ENCODE measurements around the gene ECI2.

Gene ECI2, protein sequence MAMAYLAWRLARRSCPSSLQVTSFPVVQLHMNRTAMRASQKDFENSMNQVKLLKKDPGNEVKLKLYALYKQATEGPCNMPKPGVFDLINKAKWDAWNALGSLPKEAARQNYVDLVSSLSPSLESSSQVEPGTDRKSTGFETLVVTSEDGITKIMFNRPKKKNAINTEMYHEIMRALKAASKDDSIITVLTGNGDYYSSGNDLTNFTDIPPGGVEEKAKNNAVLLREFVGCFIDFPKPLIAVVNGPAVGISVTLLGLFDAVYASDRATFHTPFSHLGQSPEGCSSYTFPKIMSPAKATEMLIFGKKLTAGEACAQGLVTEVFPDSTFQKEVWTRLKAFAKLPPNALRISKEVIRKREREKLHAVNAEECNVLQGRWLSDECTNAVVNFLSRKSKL

GRCh38 chr6:4134841-4135664 lies at the start of gene ECI2:
ECI2 (minus strand) TSS chr6:4135575; CDS start chr6:4135560, 15 bp downstream.
- peak; percentile 64 for DNase-seq

GRCh38 chr6:4180652-4181255 lies 45.4 kb upstream of the ECI2 start:
- DNase-seq = no peak

DNA sequence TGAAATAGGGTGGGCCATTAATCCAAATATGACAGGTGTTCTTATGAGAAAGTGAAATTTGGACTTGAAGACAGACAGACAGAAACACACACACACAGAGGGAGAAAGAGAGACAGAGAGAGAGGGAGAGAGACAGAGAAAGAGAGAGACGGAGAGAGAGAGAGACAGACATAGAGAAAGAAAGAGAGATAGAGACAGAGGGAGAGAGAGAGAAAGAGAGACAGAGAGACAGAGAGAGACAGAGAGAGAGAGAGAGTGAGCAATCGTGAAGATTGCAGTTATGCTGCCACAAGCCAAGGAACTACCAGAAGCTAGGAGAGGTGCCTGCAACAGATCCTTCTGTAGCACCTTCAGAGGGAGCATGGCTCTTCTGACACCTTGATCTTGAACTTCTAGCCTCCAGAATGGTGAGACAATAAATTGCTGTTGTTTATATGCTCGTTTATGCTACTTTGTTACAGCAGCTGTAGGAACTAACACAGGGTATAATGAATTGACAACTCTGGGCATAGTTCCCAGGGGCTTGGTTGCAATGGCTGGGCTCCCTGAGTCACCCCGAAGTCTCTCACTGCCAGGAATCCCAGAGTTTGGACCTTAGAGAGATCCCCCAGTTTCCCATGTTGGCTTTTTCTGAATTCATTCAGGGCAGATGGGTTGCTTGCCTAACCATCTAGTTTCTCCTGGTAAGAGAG lies 44.7 kb upstream of the ECI2 start:
- DNase-seq = no peak

GRCh38 chr6:4178737-4179333 lies 43.5 kb upstream of the ECI2 start:
- DNase-seq = no peak

DNA sequence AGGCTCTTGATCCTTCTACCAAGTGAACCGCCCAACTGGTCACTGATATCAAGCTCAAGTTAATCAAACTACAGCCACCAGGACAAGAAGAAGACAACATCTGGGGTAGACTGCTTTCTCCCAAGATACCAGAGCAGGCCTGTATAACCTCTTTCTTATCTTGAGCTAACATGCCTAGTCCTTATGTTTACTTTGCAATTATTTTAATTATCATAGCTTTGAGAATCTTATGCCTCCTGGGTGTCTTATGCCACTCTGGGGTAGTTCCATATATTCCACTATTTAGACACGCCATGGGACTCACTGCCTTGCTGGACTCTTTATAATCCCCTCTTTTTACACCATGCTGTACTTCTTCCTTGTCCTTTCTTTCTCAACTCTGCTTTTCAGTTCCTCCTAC lies 41.5 kb upstream of the ECI2 start:
- DNase-seq = no peak

DNA sequence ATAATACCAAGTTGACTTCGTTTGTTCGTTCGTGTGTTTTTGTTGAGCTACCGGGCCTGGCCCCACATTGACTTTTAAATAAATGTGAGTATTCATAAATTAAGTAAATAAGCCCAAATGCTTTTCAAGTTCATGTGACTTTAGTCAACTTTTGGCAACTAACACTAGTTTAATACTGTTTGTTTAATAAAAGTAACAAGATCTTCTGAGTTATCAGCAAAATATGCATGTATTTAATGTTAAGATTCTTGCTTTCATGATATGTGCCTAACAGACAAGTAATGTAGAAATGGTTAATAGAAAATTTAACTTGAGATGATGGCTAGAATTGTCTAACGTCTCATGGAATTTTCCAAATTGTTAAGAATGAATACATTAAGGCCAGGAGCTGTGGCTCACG lies 38.7 kb upstream of the ECI2 start:
- DNase-seq = no peak

DNA sequence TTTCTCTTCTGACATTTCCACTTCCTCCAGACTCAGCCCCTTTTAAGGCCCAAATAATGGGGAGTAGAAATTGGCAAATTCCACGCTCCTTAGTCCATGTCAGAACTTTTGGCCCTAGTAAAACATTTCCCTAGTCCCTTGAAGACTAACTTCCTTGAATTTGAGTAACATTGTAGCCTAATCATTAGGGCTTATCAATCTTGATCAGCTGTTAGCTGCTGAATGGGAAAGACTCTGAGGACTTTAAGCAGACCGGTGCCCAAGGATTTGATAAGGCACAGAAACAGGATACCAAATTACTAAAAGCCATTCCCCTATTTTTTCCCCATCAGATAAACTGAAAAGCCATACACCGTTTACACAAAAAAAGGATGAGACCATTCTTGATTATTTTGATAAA lies 37.0 kb upstream of the ECI2 start:
- DNase-seq = no peak

- no peak for DNase-seq
Measured at GRCh38 chr6:4170297-4170696, 34.9 kb upstream of the ECI2 start.

DNA sequence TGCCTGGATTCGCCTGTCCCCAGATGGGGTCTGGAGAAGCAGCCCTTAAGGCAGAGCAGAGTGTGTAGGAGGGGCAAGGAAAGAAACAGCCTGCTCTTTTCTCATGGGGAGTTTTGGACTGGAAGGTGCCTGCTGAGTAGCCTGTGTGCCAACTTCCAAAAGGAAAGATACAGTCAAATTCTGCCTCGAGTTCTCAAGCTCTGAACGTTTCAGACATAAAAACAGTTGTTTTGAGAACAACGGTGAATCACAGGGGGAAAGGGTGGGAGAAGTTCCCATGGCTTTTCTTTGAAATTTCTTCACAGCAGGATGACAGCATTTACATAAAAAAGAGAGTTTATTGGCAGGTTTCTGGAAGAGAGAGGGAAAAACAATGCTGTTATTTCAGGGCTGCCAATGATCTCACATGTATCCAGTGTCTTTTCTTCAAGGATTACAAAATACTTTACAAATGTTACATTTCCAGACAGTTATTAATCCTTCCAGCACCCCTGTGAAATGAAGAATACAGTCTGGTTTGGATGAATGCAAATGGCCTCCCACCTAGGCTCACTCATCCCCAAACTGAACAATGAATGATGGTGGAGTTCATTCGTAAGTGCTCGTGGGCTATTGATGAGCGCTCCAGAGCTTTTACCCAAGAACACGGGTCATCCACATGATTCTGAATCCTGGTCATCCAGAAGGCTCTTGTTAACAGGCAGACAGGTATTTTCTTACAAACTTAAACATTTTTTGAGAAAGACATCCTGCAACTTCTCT lies 33.8 kb upstream of the ECI2 start:
- no peak for DNase-seq

- no peak for DNase-seq
Measured at GRCh38 chr6:4167833-4168232, 32.5 kb upstream of the ECI2 start.

DNA sequence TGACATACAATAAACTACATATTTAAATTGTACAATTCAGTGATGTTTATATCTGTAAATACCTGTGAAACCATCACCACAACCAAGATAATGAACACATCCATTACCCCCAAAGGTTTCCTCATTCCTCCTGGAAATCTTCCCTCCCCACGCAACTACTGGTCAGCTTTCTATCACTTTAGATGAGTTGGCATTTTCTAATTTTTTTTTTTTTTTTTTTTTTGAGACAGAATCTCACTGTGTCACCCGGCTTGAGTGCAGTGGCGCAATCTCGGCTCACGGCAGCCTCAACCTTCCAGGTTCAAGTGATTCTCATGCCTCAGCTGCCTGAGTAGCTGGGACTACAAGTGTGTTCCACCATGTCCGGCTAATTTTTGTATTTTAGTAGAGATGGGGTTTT lies 31.7 kb upstream of the ECI2 start:
- no peak for DNase-seq

GRCh38 chr6:4164456-4164855 lies 29.1 kb upstream of the ECI2 start:
- DNase-seq = no peak

- no peak for DNase-seq
Measured at GRCh38 chr6:4164117-4164442, 28.7 kb upstream of the ECI2 start.

- no peak for DNase-seq
Measured at GRCh38 chr6:4163408-4164116, 28.2 kb upstream of the ECI2 start.

- DNase-seq = no peak
Measured at GRCh38 chr6:4162370-4162769, 27.0 kb upstream of the ECI2 start.

GRCh38 chr6:4159491-4159890 lies 24.1 kb upstream of the ECI2 start:
- no peak for DNase-seq

DNA sequence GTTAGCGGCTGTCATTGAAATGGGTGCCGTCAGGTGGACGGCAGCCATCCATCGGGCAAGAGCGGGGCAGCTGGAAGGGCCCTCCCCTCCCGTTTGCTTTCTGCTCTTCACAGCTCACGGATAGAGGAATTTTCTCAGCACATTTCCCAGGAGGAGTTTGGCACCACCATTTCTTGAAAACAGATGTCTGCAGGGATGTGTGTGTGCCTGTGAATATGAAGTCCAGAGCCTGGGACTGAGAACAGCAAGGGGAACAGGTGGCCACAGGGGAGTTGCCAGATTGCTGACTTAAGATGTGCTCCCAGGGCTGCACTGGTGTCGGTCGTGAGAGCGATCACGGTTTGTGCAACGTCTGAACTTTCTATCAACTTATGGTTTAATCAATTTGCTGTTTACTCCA lies 22.1 kb upstream of the ECI2 start:
- DNase-seq = no peak

DNA sequence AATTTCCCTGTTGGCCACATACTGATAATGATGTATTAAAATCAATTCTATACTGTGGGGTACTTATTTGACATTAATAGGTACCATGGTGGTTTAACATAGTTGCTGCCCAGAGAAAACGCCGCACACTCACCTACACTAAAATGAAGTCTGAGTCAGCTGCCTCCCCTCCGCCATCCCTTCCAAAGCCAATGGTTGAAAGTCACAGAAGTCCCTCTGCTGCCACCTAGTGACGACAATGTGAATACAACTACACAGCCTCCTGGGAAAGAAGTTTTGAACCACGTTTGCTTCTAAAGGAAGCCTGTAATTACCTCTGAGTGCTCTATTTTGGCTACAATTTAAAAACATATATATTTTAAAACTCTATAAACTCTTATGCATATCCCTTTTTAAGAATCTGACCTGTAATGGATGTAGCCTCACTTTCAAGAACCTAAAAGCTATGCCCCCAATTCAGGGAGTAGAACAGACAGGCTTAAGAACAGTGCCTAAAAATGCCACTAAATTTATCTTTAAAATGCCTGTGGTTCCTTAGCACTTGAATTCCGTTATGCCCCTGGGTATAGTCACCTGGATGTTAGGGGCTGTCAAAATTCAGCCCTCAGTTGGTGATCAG lies 20.6 kb upstream of the ECI2 start:
- peak; percentile 84 for DNase-seq

DNA sequence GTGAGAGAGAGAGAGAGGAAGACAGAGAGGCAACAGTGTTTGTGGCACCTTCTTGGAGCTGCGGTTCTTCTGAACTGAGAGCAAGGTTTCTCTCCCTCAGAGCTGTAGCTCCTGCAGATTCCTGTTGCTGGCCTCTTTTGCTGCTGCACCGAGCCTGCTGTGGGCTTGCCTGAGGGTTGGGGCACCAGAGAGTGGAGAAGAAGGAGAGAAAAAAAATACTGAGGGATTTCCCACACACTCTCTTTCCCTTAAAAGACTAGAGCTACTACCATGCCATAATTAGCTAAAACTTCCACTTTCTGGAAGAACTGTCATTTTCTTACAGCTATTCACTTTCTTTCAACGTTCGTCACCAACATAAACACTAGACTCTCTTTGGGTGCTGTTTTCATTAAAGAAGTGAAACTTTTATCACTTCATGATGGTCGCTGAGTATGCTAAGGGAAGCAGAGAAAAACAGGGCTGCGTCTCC lies 18.2 kb upstream of the ECI2 start:
- DNase-seq = peak; percentile 19

DNA sequence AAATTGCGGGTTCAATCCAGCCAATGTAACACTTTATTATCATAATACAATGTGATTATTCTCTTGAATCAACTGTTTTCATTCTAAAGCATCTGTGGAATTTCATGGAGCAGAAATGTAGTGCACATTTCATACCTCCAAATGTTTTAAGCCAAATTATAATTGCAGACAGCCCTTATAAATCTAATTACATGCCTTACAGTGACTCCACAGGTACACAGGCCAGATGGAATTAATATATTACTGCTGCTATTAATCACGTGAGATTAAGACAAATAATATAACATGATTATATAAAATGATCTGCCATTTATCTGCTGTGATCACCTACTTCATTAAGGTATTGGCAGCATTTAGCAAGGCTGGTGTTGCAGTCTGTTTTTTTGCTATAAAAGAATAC lies 9.7 kb upstream of the ECI2 start:
- DNase-seq = no peak

- DNase-seq = no peak
Measured at GRCh38 chr6:4139272-4139671, 3.9 kb upstream of the ECI2 start.

All from stimulated activated CD4-positive, alpha-beta T cell treated with anti-CD3 and anti-CD28 coated beads, Interleukin-15, amount 100 ng/mL, for 24 hours (primary cell).